Right lobe of liver (tissue), 4 donors: ENCODE measurements around the gene LY86.

ENCODE experiments used
- POLR2A ChIP-seq: fragments of 450-650 bp; IDR thresholded peaks from one replicate; pipeline ENCODE4 v1.6.1; 2017; ENCODE audit warnings: antibody characterized with exemption, mild to moderate bottlenecking
- TF ChIP-seq, protein P1 (sequence below), 4 donors: fragments of 200-600 bp in 3 of 4; fragments of 450-650 bp in 1 of 4; IDR thresholded peaks; one replicate each; pipeline versions ENCODE4 v1.5.1 to v1.8.0; 2016 to 2022; ENCODE audit warnings: antibody characterized with exemption in 4 of 4, mild to moderate bottlenecking in 2 of 4
- donor health status: DM: no; HTN: no; CAD: no.
- donor health status: DM: no; HTN: no; CAD: no.
- donor health status: DM: no; HTN: yes; CAD: no.

DNA sequence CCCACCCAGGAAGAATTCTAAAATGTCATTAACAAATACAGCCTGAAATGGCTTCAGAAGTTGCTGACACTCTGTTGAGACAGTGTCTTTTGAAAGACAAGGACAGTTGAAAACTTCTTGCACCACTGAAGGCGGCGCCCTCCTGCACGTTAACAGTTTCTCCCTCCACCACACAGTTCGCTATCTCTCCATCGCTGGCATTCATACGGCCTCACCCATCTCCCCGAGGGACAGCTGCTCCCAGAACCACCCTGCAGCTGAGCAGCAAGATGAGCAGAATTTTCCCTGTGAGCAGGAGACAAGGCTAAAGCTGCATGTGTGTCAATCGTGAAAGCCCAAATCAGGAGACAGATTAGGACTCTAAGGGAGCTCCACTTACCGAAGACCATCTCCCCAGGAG is 113.3 kb downstream of the LY86 start:
- TF ChIP-seq, protein P1, sequence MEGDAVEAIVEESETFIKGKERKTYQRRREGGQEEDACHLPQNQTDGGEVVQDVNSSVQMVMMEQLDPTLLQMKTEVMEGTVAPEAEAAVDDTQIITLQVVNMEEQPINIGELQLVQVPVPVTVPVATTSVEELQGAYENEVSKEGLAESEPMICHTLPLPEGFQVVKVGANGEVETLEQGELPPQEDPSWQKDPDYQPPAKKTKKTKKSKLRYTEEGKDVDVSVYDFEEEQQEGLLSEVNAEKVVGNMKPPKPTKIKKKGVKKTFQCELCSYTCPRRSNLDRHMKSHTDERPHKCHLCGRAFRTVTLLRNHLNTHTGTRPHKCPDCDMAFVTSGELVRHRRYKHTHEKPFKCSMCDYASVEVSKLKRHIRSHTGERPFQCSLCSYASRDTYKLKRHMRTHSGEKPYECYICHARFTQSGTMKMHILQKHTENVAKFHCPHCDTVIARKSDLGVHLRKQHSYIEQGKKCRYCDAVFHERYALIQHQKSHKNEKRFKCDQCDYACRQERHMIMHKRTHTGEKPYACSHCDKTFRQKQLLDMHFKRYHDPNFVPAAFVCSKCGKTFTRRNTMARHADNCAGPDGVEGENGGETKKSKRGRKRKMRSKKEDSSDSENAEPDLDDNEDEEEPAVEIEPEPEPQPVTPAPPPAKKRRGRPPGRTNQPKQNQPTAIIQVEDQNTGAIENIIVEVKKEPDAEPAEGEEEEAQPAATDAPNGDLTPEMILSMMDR (IDR thresholded peaks at IDR 0.05): no peak
- no peak for TF ChIP-seq POLR2A
